ENCODE measurements around the gene TRHDE.

Gene TRHDE

DNA sequence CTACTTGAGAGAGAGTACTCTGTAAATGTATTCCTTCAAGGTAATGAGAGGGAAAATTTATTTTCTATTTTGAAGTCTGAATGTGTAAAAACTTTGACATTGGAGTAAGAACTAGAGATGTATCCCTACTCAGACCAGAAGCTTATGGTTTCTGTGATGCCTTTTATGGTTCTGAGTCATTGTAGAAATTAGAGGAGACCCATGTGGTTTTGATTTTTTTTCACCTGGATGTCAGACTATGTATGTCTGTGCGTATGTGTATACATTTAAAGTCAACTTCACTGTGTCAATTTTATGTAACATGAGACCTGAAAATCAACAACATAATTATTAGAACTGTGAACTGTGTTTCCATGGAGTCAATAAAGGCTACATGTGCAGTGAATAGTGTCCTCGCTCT, 302.0 kb downstream of the TRHDE start:
- no peak overlapping the region for H3K4me3 ChIP-seq (ENCODE audit: control insufficient read depth, low read depth, low read length)
- TF ChIP-seq, protein P1, sequence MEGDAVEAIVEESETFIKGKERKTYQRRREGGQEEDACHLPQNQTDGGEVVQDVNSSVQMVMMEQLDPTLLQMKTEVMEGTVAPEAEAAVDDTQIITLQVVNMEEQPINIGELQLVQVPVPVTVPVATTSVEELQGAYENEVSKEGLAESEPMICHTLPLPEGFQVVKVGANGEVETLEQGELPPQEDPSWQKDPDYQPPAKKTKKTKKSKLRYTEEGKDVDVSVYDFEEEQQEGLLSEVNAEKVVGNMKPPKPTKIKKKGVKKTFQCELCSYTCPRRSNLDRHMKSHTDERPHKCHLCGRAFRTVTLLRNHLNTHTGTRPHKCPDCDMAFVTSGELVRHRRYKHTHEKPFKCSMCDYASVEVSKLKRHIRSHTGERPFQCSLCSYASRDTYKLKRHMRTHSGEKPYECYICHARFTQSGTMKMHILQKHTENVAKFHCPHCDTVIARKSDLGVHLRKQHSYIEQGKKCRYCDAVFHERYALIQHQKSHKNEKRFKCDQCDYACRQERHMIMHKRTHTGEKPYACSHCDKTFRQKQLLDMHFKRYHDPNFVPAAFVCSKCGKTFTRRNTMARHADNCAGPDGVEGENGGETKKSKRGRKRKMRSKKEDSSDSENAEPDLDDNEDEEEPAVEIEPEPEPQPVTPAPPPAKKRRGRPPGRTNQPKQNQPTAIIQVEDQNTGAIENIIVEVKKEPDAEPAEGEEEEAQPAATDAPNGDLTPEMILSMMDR (conservative IDR thresholded peaks at IDR 0.05; ENCODE audit: control insufficient read depth, insufficient read depth, low read depth, low read length) = no peak
- no peak for DNase-seq (ENCODE audit: low read depth)

DNA sequence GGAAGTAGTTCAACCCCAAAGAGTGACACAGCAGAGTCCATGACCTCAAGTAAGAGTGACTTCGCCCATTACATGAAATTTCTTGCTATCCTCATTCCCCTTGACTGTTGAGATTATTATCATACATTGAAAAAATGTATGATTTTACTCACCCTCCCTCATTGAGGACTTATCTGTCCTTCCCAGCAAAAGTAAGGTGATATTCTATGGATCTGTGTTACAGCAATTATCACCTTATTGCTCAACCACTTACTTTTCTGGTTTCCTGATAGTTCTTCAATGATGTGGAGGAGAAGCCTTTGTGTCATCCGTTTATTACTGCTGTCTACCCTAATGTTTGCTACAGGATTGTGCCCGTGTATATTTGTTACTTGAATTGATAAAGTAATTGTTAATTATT, 306.2 kb downstream of the TRHDE start:
- TF ChIP-seq, protein P1 (conservative IDR thresholded peaks at IDR 0.05; ENCODE audit: control insufficient read depth, insufficient read depth, low read depth, low read length) = no peak
- no peak overlapping the region for H3K4me3 ChIP-seq (ENCODE audit: control insufficient read depth, low read depth, low read length)
- no peak for DNase-seq (ENCODE audit: low read depth)

DNA sequence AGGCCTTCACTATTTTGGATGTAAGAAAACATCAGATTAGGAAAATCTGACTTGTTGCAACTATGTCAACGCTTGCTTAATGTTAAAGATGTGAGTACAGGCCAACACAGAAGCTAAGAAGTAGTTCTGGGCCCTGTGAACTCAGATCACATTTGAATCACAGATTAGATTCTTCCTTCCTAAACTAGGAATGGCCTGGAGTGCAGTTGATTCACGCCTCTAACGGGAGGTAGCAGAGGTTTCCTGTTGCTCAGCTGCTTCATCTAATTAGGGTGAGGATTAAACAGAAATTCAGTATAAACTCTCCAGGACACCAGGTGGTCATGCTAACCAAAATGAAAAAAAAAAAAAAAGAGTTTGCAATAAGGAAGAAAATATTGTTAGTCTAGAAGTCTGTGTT, 314.3 kb downstream of the TRHDE start:
- TF ChIP-seq, protein P1 (conservative IDR thresholded peaks at IDR 0.05; ENCODE audit: control insufficient read depth, insufficient read depth, low read depth, low read length) = no peak
- H3K4me3 ChIP-seq (ENCODE audit: control insufficient read depth, low read depth, low read length) = no peak overlapping the region
- DNase-seq (ENCODE audit: low read depth) = no peak

DNA sequence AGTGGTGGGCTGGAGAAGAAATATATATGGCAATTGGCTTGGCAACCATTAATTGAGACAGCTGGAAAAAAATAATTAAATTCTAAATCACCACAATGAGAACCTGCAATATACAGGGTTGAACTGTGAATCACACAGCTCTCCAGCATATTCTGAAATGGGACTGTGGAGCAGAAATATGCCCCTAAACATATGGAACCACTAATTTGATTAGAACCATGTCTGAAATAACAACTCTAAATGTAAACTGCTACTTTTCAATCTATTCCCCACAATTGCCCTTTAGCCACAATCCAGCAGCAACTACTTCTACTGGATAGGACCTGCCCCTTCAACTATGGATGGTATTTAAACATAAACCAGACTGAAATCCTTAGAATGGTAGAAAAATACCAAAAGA, 330.4 kb downstream of the TRHDE start:
- TF ChIP-seq, protein P1 (conservative IDR thresholded peaks at IDR 0.05; ENCODE audit: control insufficient read depth, insufficient read depth, low read depth, low read length) = no peak
- H3K4me3 ChIP-seq (ENCODE audit: control insufficient read depth, low read depth, low read length) = no peak overlapping the region
- no peak for DNase-seq (ENCODE audit: low read depth)

DNA sequence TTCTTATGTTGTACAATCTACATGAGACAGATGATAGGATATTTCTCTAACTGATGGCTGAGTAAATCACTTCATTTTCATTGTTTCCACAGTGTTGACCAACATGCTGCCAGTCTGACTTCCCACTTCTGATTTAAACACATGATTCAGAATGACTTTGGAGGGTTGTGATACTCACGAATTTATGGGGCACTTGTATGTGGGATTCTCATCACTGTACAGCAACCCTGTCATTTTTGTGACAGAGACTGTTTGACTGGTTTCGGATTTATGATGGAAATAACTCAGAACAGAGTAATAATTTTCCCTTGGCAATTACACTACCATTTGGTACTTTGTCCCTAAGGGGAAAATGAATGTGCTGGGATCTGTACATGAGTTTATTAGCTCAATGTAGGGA, 333.8 kb downstream of the TRHDE start:
- DNase-seq (ENCODE audit: low read depth) = no peak
- H3K4me3 ChIP-seq (ENCODE audit: control insufficient read depth, low read depth, low read length) = no peak overlapping the region
- TF ChIP-seq, protein P1 (conservative IDR thresholded peaks at IDR 0.05; ENCODE audit: control insufficient read depth, insufficient read depth, low read depth, low read length) = no peak

DNA sequence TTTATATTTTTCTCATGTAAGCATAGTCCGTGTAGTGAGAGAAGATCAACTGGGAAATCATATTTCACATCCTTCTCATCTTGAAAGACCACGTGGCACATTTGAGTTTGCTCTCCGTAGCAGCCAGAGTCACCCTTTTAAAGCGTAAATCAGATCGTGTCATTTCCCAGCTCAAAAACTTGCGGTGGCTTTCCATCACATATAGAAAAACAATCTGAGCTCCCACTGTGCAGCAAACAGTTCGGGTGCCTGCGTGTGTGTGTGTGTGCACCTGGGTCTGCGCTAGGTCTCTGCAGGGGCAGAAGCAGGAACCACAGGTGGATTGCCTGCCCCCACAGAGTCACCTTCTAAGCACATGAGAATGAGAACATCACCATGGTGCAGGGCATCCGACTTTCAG, 338.2 kb downstream of the TRHDE start:
- no peak for DNase-seq (ENCODE audit: low read depth)
- TF ChIP-seq, protein P1 (conservative IDR thresholded peaks at IDR 0.05; ENCODE audit: control insufficient read depth, insufficient read depth, low read depth, low read length) = no peak
- no peak overlapping the region for H3K4me3 ChIP-seq (ENCODE audit: control insufficient read depth, low read depth, low read length)

DNA sequence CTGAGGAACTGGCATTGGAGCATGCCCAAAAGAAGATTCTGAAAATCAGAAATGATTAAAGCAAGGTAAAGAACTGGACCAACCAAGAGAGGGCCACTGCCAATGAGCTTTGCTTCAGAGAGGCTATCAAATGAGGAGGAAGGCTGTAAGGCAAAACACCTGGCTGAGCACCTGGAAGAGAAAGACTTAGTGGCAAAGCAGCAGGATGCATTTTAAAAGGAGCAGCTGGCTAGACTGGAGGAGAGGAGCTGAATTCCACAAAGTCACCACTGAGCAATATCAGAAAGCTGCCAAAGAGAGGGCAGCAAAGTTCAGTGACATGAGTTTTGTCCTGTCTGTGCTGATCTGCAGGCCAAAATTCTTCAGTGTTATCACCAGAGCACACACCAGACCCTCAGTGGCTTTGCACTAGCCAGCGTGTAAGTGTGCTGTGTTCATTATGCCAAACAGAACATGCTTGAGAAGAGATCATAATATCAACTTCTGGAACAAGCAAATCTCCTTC, 338.7 kb downstream of the TRHDE start:
- no peak overlapping the region for H3K4me3 ChIP-seq (ENCODE audit: control insufficient read depth, low read depth, low read length)
- no peak for DNase-seq (ENCODE audit: low read depth)
- TF ChIP-seq, protein P1 (conservative IDR thresholded peaks at IDR 0.05; ENCODE audit: control insufficient read depth, insufficient read depth, low read depth, low read length) = no peak

Data from fibroblast of mammary gland (primary cell).